Gastroesophageal sphincter (tissue), 3 donors: ENCODE measurements around the gene PROM2.

Source experiments
- CTCF ChIP-seq, 4 experiments: fragments of 200-600 bp in 2 of 4; fragments of 450-650 bp in 2 of 4; sonication (generic) in 1 of 4; IDR thresholded peaks; one replicate each; pipeline ENCODE4 v1.5.1; 2017 to 2019; ENCODE audit warnings: antibody characterized with exemption in 4 of 4, mild to moderate bottlenecking in 2 of 4, moderate library complexity in 2 of 4
- EP300 ChIP-seq: sonication (generic); formaldehyde crosslinking; IDR thresholded peaks from one replicate; pipeline ENCODE4 v1.6.1; 2017; ENCODE audit warnings: antibody characterized with exemption, mild to moderate bottlenecking
- POLR2A ChIP-seq, 2 donors: fragments of 450-650 bp; IDR thresholded peaks; one replicate each; pipeline ENCODE4 v1.6.1; 2017; ENCODE audit warnings: antibody characterized with exemption in 2 of 2, mild to moderate bottlenecking in 2 of 2, moderate library complexity in 1 of 2
- POLR2AphosphoS5 ChIP-seq: sonication (generic); formaldehyde crosslinking; IDR thresholded peaks from one replicate; pipeline ENCODE4 v1.6.1; 2017; ENCODE audit warnings: antibody characterized with exemption

DNA sequence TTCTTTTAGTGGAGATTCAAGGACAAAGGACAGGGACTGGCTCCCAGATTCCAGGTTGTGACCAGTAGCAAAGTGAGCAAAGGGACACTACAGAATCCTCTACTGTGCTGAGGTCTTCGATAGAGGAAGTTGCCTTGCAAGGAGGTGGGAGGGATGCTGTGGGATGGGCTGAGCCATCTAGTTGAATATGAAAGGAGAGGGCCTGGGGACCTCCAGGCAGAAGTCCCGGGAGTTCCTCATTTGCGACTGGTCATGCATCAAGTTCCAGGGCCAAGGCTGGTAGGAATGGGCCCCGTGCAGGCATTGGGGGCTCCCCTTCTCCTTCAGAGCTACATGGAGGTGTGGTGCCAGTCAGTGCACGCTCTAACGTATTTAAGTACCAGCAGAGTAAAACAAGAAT lies 12.6 kb upstream of the PROM2 start:
- TF ChIP-seq POLR2A (IDR thresholded peaks at IDR 0.05) (no peak), CTCF (IDR thresholded peaks at IDR 0.05) (no peak), POLR2AphosphoS5 (no peak), EP300 (no peak)
